PC-3 (cell line): Measurements from ENCODE around the gene PEX16. TPM values are rescaled to one million over a fixed set of nuclear protein-coding genes. Genes with fewer than 3 reads are reported as not detected.

Source experiments
- ATAC-seq: fragments of 200-7000 bp; cut with Tn5 transposase; 2 replicates; pipeline ENCODE4 v1.9.1; 2020; ENCODE audit warnings: mild to moderate bottlenecking, moderate library complexity
- BruUV-seq: library from RNA; stranded (reverse); fragments of 400-500 nt; replicated peaks from 2 replicates; lab custom pipeline; 2021; lab: Mats Ljungman, UMichigan
- CTCF ChIA-PET: fragments of 300-600 bp; sonication (Branson Sonifier 250); formaldehyde crosslinking; loops from one replicate; lab custom pipeline; 2022; ENCODE audit warnings: antibody characterized with exemption; lab: Charles Lee
- POLR2A ChIA-PET: fragments of 300-600 bp; sonication (Branson Sonifier 250); formaldehyde crosslinking; loops from one replicate; lab custom pipeline; 2022; ENCODE audit warnings: antibody characterized with exemption; ENCODE audit not compliant: unreplicated experiment; lab: Charles Lee
- DNase-seq: peaks from one replicate; pipeline ENCODE4 v3.0.0-alpha.2; 2015
- H2AFZ ChIP-seq: fragments of 300-600 bp; sonication (generic); 2 replicates; pipeline ENCODE4 v1.6.0; 2016; ENCODE audit warnings: antibody characterized with exemption, low read length
- H3F3A ChIP-seq: fragments of 300-600 bp; sonication (generic); one replicate; pipeline ENCODE4 v1.6.0; 2017; ENCODE audit warnings: antibody characterized with exemption, low read length, control low read depth, mild to moderate bottlenecking; ENCODE audit not compliant: unreplicated experiment
- H3K27ac ChIP-seq: fragments of 300-600 bp; sonication (generic); 2 replicates; pipeline ENCODE4 v1.5.1; 2016; ENCODE audit warnings: mild to moderate bottlenecking, low read length
- H3K27me3 ChIP-seq: fragments of 300-600 bp; sonication (generic); 2 replicates; pipeline ENCODE4 v1.6.1; 2016; ENCODE audit warnings: low read length, mixed read lengths
- H3K36me3 ChIP-seq: fragments of 300-600 bp; sonication (generic); 2 replicates; pipeline ENCODE4 v1.6.1; 2016; ENCODE audit warnings: low read depth, mixed run types, low read length, mixed read lengths
- H3K4me1 ChIP-seq: fragments of 300-600 bp; sonication (generic); 2 replicates; pipeline ENCODE4 v1.5.1; 2016; ENCODE audit warnings: low read length; ENCODE audit not compliant: insufficient read depth
- H3K4me2 ChIP-seq: fragments of 300-600 bp; sonication (generic); 2 replicates; pipeline ENCODE4 v1.6.0; 2016; ENCODE audit warnings: low read length
- H3K4me3 ChIP-seq: fragments of 300-600 bp; sonication (generic); 2 replicates; pipeline ENCODE4 v1.5.1; 2016; ENCODE audit warnings: mild to moderate bottlenecking, low read length, mixed read lengths
- H3K79me2 ChIP-seq: fragments of 300-600 bp; sonication (generic); 2 replicates; pipeline ENCODE4 v1.6.1; 2017; ENCODE audit warnings: low read length, mixed read lengths
- H3K9ac ChIP-seq: fragments of 300-600 bp; sonication (generic); 2 replicates; pipeline ENCODE4 v1.6.0; 2016; ENCODE audit warnings: mild to moderate bottlenecking, low read length
- H3K9me2 ChIP-seq: fragments of 300-600 bp; sonication (generic); replicated peaks from 2 replicates; pipeline ENCODE4 v1.6.1; 2016; ENCODE audit warnings: mixed run types, low read length, mixed read lengths
- H3K9me3 ChIP-seq: fragments of 300-600 bp; sonication (generic); 2 replicates; pipeline ENCODE4 v1.6.1; 2016; ENCODE audit warnings: low read length, mixed read lengths
- H4K20me1 ChIP-seq: fragments of 300-600 bp; sonication (generic); 2 replicates; pipeline ENCODE4 v1.6.1; 2016; ENCODE audit warnings: low read length, mixed read lengths
- EZH2 ChIP-seq: fragments of 300-600 bp; sonication (generic); IDR thresholded peaks from one replicate; pipeline ENCODE4 v1.6.1; 2017; ENCODE audit warnings: antibody characterized with exemption, mild to moderate bottlenecking, low read length; ENCODE audit not compliant: unreplicated experiment
- EZH2phosphoT487 ChIP-seq: fragments of 300-600 bp; sonication (generic); IDR thresholded peaks from 2 replicates; pipeline ENCODE4 v1.6.1; 2018; ENCODE audit warnings: mild to moderate bottlenecking, antibody characterized with exemption, low read length, borderline replicate concordance
- intact Hi-C: fragments of 100-400 bp; cut with micrococcal nuclease; formaldehyde crosslinking; loops from 2 replicates; pipeline ENCODE4 v1.9.0; 2023
- total RNA-seq: library from RNA; depleted of rRNA; stranded (reverse); fragments of >200 nt; gene quantifications from 2 replicates; pipeline ENCODE4 v1.2.3, GENCODE V29; 2014
- TF ChIP-seq, protein P1 (sequence below): fragments of 300-600 bp; sonication (generic); conservative IDR thresholded peaks from 2 replicates; pipeline ENCODE4 v1.5.1; 2017; ENCODE audit warnings: antibody characterized with exemption, low read depth, mild to moderate bottlenecking, low read length

PEX16 gene
- total RNA-seq, 1 experiment from 2014 or later: 56.7 TPM

DNA sequence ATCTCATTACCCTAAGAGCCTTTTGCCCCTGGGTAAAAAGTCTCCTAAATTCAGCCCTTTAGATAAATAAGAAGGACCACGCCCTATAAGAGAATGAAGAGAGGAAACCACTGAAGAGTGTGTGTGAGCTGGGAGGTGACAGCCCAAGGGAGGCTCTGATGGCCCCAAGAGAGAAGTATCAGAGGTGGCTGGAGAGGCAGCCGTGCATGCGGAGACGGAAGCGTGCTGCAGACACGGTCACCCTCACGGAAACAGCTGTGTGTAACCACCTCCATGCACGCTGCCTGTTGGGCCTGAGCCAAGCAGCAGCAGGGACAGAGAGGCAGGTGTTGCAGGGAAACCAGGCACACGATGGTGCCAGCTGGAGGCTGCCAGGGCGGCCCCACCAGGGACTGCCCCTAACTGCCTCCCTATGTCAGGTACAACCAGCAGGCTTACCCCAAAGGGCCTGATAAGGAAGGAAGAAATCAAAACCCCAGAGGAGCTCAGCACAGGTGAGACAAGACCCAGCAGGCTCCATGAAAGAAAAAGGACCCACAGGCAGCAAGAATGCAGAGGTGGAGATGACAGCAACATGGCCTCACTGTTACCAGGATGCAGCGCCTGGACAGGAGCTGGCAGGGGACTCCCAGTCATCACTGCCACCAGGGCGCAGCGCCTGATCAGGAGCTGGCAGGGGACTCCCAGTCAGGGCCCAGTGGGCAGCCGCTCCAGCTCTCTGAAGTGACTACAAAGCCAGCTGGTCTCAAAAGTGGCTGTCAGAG, 12.5 kb upstream of the PEX16 start:
- POLR2A ChIA-PET: no interaction called here
- BruUV-seq: no TSS peak
- H3K4me3 ChIP-seq: no peak overlapping the region

DNA sequence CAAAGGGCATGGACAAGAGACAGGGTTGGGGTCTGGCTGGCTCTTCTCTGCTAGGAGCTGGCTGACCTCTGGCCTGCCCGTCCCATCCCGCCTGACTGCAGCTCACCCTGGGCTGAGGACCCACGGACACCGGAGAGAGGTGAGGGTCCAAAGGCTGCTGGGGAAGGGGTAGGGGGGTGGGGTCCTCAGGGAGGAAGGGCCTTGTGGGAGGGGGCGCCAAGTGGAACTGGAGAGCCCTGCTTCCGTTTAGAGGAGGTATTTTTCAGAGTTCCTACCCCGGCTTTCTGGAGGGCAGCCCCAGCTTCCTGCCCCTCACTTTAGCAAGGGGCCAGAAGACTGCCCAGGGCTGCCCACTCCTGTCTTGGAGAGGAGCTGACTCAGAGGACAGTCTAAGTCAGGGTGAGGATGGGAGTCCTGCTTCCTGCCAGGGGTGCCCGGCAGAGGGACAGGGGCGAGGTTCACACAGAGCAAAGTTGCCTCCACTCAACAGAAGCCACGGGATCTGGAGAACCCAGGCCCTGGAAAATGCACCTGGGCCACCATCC, 11.9 kb upstream of the PEX16 start:
- no peaks in the 10 kb centered on the region for H3K9me3 ChIP-seq
- no peak overlapping the region for H2AFZ ChIP-seq
- no peaks in the 10 kb centered on the region for H3K9me2 ChIP-seq
- H3K27me3 ChIP-seq: no peaks in the 10 kb centered on the region
- H3K4me3 ChIP-seq: no peak overlapping the region
- H3K36me3 ChIP-seq: no peaks in the 10 kb centered on the region
- DNase-seq (no peak), ATAC-seq (peak; percentile 58)
- ChIA-PET CTCF (no interaction called here), POLR2A (no interaction called here)
- no peak overlapping the region for H3K9ac ChIP-seq
- H3K4me1 ChIP-seq: peaks cover 7% of the 10 kb centered on the region; the same call in 1 of the 2 replicates
- no TSS peak for BruUV-seq
- H3K4me2 ChIP-seq: no peak overlapping the region
- H3K79me2 ChIP-seq: no peaks in the 10 kb centered on the region
- TF ChIP-seq EZH2phosphoT487 (no peak), EZH2 (no peak)
- TF ChIP-seq, protein P1, sequence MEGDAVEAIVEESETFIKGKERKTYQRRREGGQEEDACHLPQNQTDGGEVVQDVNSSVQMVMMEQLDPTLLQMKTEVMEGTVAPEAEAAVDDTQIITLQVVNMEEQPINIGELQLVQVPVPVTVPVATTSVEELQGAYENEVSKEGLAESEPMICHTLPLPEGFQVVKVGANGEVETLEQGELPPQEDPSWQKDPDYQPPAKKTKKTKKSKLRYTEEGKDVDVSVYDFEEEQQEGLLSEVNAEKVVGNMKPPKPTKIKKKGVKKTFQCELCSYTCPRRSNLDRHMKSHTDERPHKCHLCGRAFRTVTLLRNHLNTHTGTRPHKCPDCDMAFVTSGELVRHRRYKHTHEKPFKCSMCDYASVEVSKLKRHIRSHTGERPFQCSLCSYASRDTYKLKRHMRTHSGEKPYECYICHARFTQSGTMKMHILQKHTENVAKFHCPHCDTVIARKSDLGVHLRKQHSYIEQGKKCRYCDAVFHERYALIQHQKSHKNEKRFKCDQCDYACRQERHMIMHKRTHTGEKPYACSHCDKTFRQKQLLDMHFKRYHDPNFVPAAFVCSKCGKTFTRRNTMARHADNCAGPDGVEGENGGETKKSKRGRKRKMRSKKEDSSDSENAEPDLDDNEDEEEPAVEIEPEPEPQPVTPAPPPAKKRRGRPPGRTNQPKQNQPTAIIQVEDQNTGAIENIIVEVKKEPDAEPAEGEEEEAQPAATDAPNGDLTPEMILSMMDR: no peak
- intact Hi-C loops: no loop called here
- H3K27ac ChIP-seq: no peak overlapping the region
- H4K20me1 ChIP-seq: no peaks in the 10 kb centered on the region
- H3F3A ChIP-seq: no peaks in the 10 kb centered on the region

More for the DNA sequence above, 12.5 kb upstream of the PEX16 start:
- Histone ChIP-seq H3K9me2 (no peaks in the 10 kb centered on the region), H3K4me1 (peaks cover 7% of the 10 kb centered on the region; the same call in 1 of the 2 replicates), H3K9ac (no peak overlapping the region), H3K36me3 (no peaks in the 10 kb centered on the region), H4K20me1 (no peaks in the 10 kb centered on the region), H3K9me3 (no peaks in the 10 kb centered on the region), H3F3A (no peaks in the 10 kb centered on the region), H3K79me2 (no peaks in the 10 kb centered on the region), H3K4me2 (no peak overlapping the region), H2AFZ (no peak overlapping the region), H3K27me3 (no peaks in the 10 kb centered on the region), H3K27ac (no peak overlapping the region)
- CTCF ChIA-PET: interaction anchor here (0.6 kb wide), 1 partner anchor 58 kb away, joined by 3 read pairs; no protein-coding TSS in a partner anchor
- TF ChIP-seq, protein P1: no peak
- TF ChIP-seq EZH2 (no peak), EZH2phosphoT487 (no peak)
- ATAC-seq: peak; percentile 64
- DNase-seq: peak; percentile 7
- intact Hi-C loops: no loop called here
